OCI-LY7 (cell line): ENCODE results near the gene UPK3BL1. TPM values are rescaled to one million over a fixed set of nuclear protein-coding genes. Genes with fewer than 3 reads are reported as not detected.
"Not testable (repeated sequence)": the region's sequence is repeated elsewhere in the genome, so short reads cannot be mapped to it uniquely, and the experiment has no call there.

Experiments
- BruUV-seq: library from RNA; stranded (reverse); fragments of 400-500 nt; replicated peaks from 2 replicates; lab custom pipeline; 2021; lab: Mats Ljungman, UMichigan
- CTCF ChIA-PET: fragments of 300-600 bp; sonication (Branson Sonifier 250); formaldehyde crosslinking; loops from one replicate; lab custom pipeline; 2022; ENCODE audit warnings: antibody characterized with exemption; ENCODE audit not compliant: unreplicated experiment; lab: Charles Lee
- POLR2A ChIA-PET: fragments of 300-600 bp; sonication (Branson Sonifier 250); formaldehyde crosslinking; loops from one replicate; lab custom pipeline; 2022; ENCODE audit warnings: antibody characterized with exemption; lab: Charles Lee
- DNase-seq: peaks from one replicate; pipeline ENCODE4 v3.0.0-alpha.2; 2015; ENCODE audit warnings: low spot score
- H2AFZ ChIP-seq: fragments of 200-600 bp; sonication (generic), shearing (Covaris generic); 2 replicates; pipeline ENCODE4 v1.6.1; 2014; ENCODE audit warnings: mild to moderate bottlenecking, antibody characterized with exemption, low read length, moderate library complexity
- H3K27ac ChIP-seq: fragments of 200-600 bp; sonication (generic); 2 replicates; pipeline ENCODE4 v1.5.1; 2014; ENCODE audit warnings: mixed run types, low read depth, mild to moderate bottlenecking, moderate library complexity, low read length, inconsistent platforms; ENCODE audit not compliant: poor library complexity, severe bottlenecking
- H3K36me3 ChIP-seq: fragments of 200-600 bp; sonication (generic); 2 replicates; pipeline ENCODE4 v1.6.1; 2014; ENCODE audit warnings: mild to moderate bottlenecking, antibody characterized with exemption, low read length, moderate library complexity, mixed read lengths; ENCODE audit not compliant: insufficient read depth
- H3K4me1 ChIP-seq: fragments of 200-600 bp; sonication (generic); 2 replicates; pipeline ENCODE4 v1.5.1; 2014; ENCODE audit warnings: mild to moderate bottlenecking, low read length; ENCODE audit not compliant: insufficient read depth, poor library complexity, severe bottlenecking
- H3K4me2 ChIP-seq: fragments of 200-600 bp; sonication (generic); 2 replicates; pipeline ENCODE4 v1.6.1; 2014; ENCODE audit warnings: mild to moderate bottlenecking, low read length
- H3K4me3 ChIP-seq: fragments of 200-600 bp; sonication (generic); 2 replicates; pipeline ENCODE4 v1.5.1; 2014; ENCODE audit warnings: mild to moderate bottlenecking, low read depth, low read length; ENCODE audit not compliant: poor library complexity, severe bottlenecking
- H3K79me2 ChIP-seq: fragments of 200-600 bp; sonication (generic); 2 replicates; pipeline ENCODE4 v1.6.1; 2016; ENCODE audit warnings: low read depth, mild to moderate bottlenecking, low read length, moderate library complexity, mixed read lengths; ENCODE audit not compliant: insufficient read depth
- H3K9me2 ChIP-seq: fragments of 200-600 bp; sonication (generic); 2 replicates; pipeline ENCODE4 v1.6.1; 2016; ENCODE audit warnings: mild to moderate bottlenecking, low read length, mixed read lengths; ENCODE audit not compliant: insufficient read depth
- H3K9me3 ChIP-seq: fragments of 200-600 bp; sonication (generic); 2 replicates; pipeline ENCODE4 v1.6.1; 2014; ENCODE audit warnings: mild to moderate bottlenecking, mixed run types, low read length, mixed read lengths
- H4K20me1 ChIP-seq: fragments of 200-600 bp; sonication (generic); 2 replicates; pipeline ENCODE4 v1.6.1; 2014; ENCODE audit warnings: mild to moderate bottlenecking, antibody characterized with exemption, low read length, moderate library complexity, mixed read lengths; ENCODE audit not compliant: insufficient read depth
- intact Hi-C: fragments of 100-400 bp; cut with micrococcal nuclease; formaldehyde crosslinking; loops from one replicate; pipeline ENCODE4 v1.10.0; 2022; ENCODE audit not compliant: unreplicated experiment
- total RNA-seq, 2 experiments: library from RNA; depleted of rRNA in 1 of 2; stranded (reverse); fragments of >200 nt in 1 of 2; shearing (Covaris generic) in 1 of 2; gene quantifications; 2 replicates each; pipeline ENCODE4 v1.2.3, GENCODE V29; 2014 to 2022

The UPK3BL1 gene
- total RNA-seq, 2 experiments from 2014 or later, result 22.6 to 26.6 TPM

GRCh38 chr7:102614873-102615272, 27.7 kb downstream of the UPK3BL1 start:
- H3K9me2 ChIP-seq, intact Hi-C loops, H3K4me3 ChIP-seq, H3K79me2 ChIP-seq, H2AFZ ChIP-seq, H3K36me3 ChIP-seq, H3K4me2 ChIP-seq, H4K20me1 ChIP-seq, DNase-seq, H3K27ac ChIP-seq, BruUV-seq, H3K4me1 ChIP-seq, H3K9me3 ChIP-seq, POLR2A ChIA-PET, CTCF ChIA-PET: not testable (repeated sequence)

GRCh38 chr7:102614346-102614697, 28.3 kb downstream of the UPK3BL1 start:
- H3K9me3 ChIP-seq, intact Hi-C loops, H3K9me2 ChIP-seq, H3K4me3 ChIP-seq, CTCF ChIA-PET, H3K4me2 ChIP-seq, H3K27ac ChIP-seq, H3K4me1 ChIP-seq, H4K20me1 ChIP-seq, BruUV-seq, H3K36me3 ChIP-seq, DNase-seq, H2AFZ ChIP-seq, H3K79me2 ChIP-seq, POLR2A ChIA-PET: not testable (repeated sequence)

GRCh38 chr7:102613575-102614345, 28.8 kb downstream of the UPK3BL1 start:
- H3K9me2 ChIP-seq, H3K9me3 ChIP-seq, H3K79me2 ChIP-seq, POLR2A ChIA-PET, H2AFZ ChIP-seq, H3K36me3 ChIP-seq, intact Hi-C loops, H3K4me1 ChIP-seq, H4K20me1 ChIP-seq, H3K4me3 ChIP-seq, BruUV-seq, DNase-seq, CTCF ChIA-PET: not testable (repeated sequence)
- Histone ChIP-seq H3K27ac (peak overlapping the region; percentile 67), H3K4me2 (peak overlapping the region; percentile 48; the same call in 1 of the 2 replicates)

- H3K4me3 ChIP-seq, H3K9me2 ChIP-seq, H2AFZ ChIP-seq, H3K9me3 ChIP-seq, H3K36me3 ChIP-seq, POLR2A ChIA-PET, DNase-seq, BruUV-seq, H3K79me2 ChIP-seq, H3K27ac ChIP-seq, intact Hi-C loops, CTCF ChIA-PET, H4K20me1 ChIP-seq, H3K4me1 ChIP-seq: not testable (repeated sequence)
- peak overlapping the region; percentile 39; the same call in 1 of the 2 replicates for H3K4me2 ChIP-seq
Measured at GRCh38 chr7:102611675-102612325, 30.8 kb downstream of the UPK3BL1 start.

GRCh38 chr7:102611013-102611674, 31.4 kb downstream of the UPK3BL1 start:
- H3K4me2 ChIP-seq, H4K20me1 ChIP-seq, DNase-seq, H2AFZ ChIP-seq, H3K9me3 ChIP-seq, CTCF ChIA-PET, H3K27ac ChIP-seq, intact Hi-C loops, BruUV-seq, H3K79me2 ChIP-seq, H3K4me3 ChIP-seq, H3K9me2 ChIP-seq, H3K4me1 ChIP-seq, H3K36me3 ChIP-seq, POLR2A ChIA-PET: not testable (repeated sequence)

- H4K20me1 ChIP-seq, H3K4me1 ChIP-seq, H3K4me3 ChIP-seq, H3K9me2 ChIP-seq, H3K4me2 ChIP-seq, H3K9me3 ChIP-seq, DNase-seq, H3K79me2 ChIP-seq, CTCF ChIA-PET, H2AFZ ChIP-seq, H3K36me3 ChIP-seq, POLR2A ChIA-PET, H3K27ac ChIP-seq, BruUV-seq, intact Hi-C loops: not testable (repeated sequence)
Measured at GRCh38 chr7:102610441-102610840, 32.1 kb downstream of the UPK3BL1 start.
